H1 (cell line): Measurements from ENCODE around the gene MED23. TPM values are rescaled to one million over a fixed set of nuclear protein-coding genes. Genes with fewer than 3 reads are reported as not detected.

ENCODE experiments used
- polyA plus RNA-seq, 7 experiments: library from polyadenylated mRNA; depleted of rRNA in 3 of 7; stranded (reverse) in 5 of 7; unstranded in 2 of 7; fragments of >200 nt in 5 of 7; fragments of 200-250 nt in 2 of 7; gene quantifications; 1 replicate in 5 of 7; 2 replicates in 1 of 7; 4 replicates in 1 of 7; pipeline versions ENCODE4 v1.2.1 to v1.2.3, GENCODE V29; 2011 to 2013; ENCODE audit warnings: missing spikeins in 2 of 7, mixed read lengths in 2 of 7
- total RNA-seq: library from RNA; stranded (reverse); fragmentation: NEBNext Ultra II Directional; extraction: Animal tissue kit (Norgen Biotek cat#: 25700); gene quantifications from 2 replicates; pipeline ENCODE4 v1.2.1, GENCODE V29; 2021
- TF ChIP-seq, protein P1 (sequence below): fragments of 300-600 bp; sonication (generic); IDR thresholded peaks from 2 replicates; pipeline ENCODE4 v1.7.1; 2012; ENCODE audit warnings: low read length, moderate library complexity, mild to moderate bottlenecking, inconsistent platforms; ENCODE audit not compliant: insufficient replicate concordance

The MED23 gene
- total and polyA plus RNA-seq, 2 of the 8 experiments (the other 6 are each of a cell fraction or from before 2014, with no cell fraction given) = 10.5 to 13.0 TPM

DNA sequence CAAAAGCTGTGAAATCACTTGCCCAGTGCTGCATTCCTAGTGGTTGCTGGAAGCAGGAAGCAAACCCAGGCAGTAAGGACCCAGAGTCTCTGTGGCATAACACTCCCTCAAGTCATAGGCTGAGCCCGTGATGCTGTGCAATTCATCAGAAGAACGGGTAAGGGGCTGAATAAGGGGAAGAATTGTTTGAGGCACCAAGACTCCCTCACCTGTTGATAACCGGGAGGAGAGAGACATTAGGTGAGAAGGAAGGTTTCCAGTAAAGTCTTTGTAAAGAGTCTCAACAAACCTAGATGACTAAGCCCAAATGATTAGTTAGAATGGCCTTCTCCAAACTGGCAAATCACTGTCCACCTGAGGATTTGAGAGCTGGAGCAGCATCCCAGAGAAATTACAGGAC, 27.3 kb upstream of the MED23 start (continued):
- TF ChIP-seq, protein P1, sequence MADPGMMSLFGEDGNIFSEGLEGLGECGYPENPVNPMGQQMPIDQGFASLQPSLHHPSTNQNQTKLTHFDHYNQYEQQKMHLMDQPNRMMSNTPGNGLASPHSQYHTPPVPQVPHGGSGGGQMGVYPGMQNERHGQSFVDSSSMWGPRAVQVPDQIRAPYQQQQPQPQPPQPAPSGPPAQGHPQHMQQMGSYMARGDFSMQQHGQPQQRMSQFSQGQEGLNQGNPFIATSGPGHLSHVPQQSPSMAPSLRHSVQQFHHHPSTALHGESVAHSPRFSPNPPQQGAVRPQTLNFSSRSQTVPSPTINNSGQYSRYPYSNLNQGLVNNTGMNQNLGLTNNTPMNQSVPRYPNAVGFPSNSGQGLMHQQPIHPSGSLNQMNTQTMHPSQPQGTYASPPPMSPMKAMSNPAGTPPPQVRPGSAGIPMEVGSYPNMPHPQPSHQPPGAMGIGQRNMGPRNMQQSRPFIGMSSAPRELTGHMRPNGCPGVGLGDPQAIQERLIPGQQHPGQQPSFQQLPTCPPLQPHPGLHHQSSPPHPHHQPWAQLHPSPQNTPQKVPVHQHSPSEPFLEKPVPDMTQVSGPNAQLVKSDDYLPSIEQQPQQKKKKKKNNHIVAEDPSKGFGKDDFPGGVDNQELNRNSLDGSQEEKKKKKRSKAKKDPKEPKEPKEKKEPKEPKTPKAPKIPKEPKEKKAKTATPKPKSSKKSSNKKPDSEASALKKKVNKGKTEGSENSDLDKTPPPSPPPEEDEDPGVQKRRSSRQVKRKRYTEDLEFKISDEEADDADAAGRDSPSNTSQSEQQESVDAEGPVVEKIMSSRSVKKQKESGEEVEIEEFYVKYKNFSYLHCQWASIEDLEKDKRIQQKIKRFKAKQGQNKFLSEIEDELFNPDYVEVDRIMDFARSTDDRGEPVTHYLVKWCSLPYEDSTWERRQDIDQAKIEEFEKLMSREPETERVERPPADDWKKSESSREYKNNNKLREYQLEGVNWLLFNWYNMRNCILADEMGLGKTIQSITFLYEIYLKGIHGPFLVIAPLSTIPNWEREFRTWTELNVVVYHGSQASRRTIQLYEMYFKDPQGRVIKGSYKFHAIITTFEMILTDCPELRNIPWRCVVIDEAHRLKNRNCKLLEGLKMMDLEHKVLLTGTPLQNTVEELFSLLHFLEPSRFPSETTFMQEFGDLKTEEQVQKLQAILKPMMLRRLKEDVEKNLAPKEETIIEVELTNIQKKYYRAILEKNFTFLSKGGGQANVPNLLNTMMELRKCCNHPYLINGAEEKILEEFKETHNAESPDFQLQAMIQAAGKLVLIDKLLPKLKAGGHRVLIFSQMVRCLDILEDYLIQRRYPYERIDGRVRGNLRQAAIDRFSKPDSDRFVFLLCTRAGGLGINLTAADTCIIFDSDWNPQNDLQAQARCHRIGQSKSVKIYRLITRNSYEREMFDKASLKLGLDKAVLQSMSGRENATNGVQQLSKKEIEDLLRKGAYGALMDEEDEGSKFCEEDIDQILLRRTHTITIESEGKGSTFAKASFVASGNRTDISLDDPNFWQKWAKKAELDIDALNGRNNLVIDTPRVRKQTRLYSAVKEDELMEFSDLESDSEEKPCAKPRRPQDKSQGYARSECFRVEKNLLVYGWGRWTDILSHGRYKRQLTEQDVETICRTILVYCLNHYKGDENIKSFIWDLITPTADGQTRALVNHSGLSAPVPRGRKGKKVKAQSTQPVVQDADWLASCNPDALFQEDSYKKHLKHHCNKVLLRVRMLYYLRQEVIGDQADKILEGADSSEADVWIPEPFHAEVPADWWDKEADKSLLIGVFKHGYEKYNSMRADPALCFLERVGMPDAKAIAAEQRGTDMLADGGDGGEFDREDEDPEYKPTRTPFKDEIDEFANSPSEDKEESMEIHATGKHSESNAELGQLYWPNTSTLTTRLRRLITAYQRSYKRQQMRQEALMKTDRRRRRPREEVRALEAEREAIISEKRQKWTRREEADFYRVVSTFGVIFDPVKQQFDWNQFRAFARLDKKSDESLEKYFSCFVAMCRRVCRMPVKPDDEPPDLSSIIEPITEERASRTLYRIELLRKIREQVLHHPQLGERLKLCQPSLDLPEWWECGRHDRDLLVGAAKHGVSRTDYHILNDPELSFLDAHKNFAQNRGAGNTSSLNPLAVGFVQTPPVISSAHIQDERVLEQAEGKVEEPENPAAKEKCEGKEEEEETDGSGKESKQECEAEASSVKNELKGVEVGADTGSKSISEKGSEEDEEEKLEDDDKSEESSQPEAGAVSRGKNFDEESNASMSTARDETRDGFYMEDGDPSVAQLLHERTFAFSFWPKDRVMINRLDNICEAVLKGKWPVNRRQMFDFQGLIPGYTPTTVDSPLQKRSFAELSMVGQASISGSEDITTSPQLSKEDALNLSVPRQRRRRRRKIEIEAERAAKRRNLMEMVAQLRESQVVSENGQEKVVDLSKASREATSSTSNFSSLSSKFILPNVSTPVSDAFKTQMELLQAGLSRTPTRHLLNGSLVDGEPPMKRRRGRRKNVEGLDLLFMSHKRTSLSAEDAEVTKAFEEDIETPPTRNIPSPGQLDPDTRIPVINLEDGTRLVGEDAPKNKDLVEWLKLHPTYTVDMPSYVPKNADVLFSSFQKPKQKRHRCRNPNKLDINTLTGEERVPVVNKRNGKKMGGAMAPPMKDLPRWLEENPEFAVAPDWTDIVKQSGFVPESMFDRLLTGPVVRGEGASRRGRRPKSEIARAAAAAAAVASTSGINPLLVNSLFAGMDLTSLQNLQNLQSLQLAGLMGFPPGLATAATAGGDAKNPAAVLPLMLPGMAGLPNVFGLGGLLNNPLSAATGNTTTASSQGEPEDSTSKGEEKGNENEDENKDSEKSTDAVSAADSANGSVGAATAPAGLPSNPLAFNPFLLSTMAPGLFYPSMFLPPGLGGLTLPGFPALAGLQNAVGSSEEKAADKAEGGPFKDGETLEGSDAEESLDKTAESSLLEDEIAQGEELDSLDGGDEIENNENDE = no peak
